Mammary epithelial cell (primary cell): Measurements from ENCODE around the gene RAD23B.

Source experiments
- EZH2 ChIP-seq: IDR thresholded peaks from 2 replicates; pipeline ENCODE4 v1.6.1; 2012; ENCODE audit warnings: low read length, inconsistent platforms, borderline replicate concordance
- TF ChIP-seq, protein P1 (sequence below), 2 donors: IDR thresholded peaks in 1 of 2; conservative IDR thresholded peaks in 1 of 2; 2 replicates each; pipeline ENCODE4 v1.5.1; 2011 to 2012; ENCODE audit warnings: inconsistent platforms in 2 of 2, low read length in 2 of 2, mild to moderate bottlenecking in 2 of 2, control low read depth in 1 of 2, low read depth in 1 of 2; ENCODE audit not compliant: insufficient read depth in 1 of 2; ENCODE audit errors: extremely low read depth in 1 of 2

DNA sequence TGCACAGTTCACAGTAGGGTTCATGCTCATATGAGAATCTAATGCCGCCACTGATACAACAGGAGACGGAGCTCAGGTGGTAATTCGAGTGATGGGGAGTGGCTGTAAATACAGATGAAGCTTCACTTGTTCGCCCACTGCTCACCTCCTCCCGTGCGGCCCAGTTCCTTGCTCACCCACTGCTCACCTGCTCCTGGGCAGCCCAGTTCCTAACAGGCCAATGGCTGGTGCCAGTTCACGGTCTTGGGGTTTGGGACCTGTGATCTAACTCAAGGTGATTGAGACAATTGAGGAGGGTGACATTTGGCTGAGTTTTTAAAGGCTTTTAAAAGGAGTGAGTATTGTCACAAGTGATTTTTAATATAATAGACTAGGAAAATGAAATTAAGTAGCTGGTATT lies 45.4 kb downstream of the RAD23B start:
- TF ChIP-seq, protein P1, sequence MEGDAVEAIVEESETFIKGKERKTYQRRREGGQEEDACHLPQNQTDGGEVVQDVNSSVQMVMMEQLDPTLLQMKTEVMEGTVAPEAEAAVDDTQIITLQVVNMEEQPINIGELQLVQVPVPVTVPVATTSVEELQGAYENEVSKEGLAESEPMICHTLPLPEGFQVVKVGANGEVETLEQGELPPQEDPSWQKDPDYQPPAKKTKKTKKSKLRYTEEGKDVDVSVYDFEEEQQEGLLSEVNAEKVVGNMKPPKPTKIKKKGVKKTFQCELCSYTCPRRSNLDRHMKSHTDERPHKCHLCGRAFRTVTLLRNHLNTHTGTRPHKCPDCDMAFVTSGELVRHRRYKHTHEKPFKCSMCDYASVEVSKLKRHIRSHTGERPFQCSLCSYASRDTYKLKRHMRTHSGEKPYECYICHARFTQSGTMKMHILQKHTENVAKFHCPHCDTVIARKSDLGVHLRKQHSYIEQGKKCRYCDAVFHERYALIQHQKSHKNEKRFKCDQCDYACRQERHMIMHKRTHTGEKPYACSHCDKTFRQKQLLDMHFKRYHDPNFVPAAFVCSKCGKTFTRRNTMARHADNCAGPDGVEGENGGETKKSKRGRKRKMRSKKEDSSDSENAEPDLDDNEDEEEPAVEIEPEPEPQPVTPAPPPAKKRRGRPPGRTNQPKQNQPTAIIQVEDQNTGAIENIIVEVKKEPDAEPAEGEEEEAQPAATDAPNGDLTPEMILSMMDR (conservative IDR thresholded peaks at IDR 0.05 in 1 of 2, IDR thresholded peaks at IDR 0.05 in 1 of 2; ENCODE audit: extremely low read depth in 1 of 2, insufficient read depth in 1 of 2, low read depth in 1 of 2, low read length in 2 of 2) = no peak
- TF ChIP-seq EZH2 = no peak
